H1 (cell line): Measurements from ENCODE around the gene TNS3. TPM values are rescaled to one million over a fixed set of nuclear protein-coding genes. Genes with fewer than 3 reads are reported as not detected.

Experiments used
- ATF3 ChIP-seq: IDR thresholded peaks from 2 replicates; pipeline ENCODE4 v1.6.1; 2011; ENCODE audit warnings: low read depth, mild to moderate bottlenecking, low read length; ENCODE audit not compliant: insufficient read depth
- BCL11A ChIP-seq, 2 experiments: IDR thresholded peaks; one replicate each; pipeline ENCODE4 v1.6.1; 2011; ENCODE audit warnings: low read depth in 2 of 2, low read length in 2 of 2, mild to moderate bottlenecking in 2 of 2
- polyA plus RNA-seq, 7 experiments: library from polyadenylated mRNA; depleted of rRNA in 3 of 7; stranded (reverse) in 5 of 7; unstranded in 2 of 7; fragments of >200 nt in 5 of 7; fragments of 200-250 nt in 2 of 7; gene quantifications; 1 replicate in 5 of 7; 2 replicates in 1 of 7; 4 replicates in 1 of 7; pipeline versions ENCODE4 v1.2.1 to v1.2.3, GENCODE V29; 2011 to 2013; ENCODE audit warnings: missing spikeins in 2 of 7, mixed read lengths in 2 of 7
- total RNA-seq: library from RNA; stranded (reverse); fragmentation: NEBNext Ultra II Directional; extraction: Animal tissue kit (Norgen Biotek cat#: 25700); gene quantifications from 2 replicates; pipeline ENCODE4 v1.2.1, GENCODE V29; 2021

Gene TNS3
- total and polyA plus RNA-seq, 2 of the 8 experiments (the other 6 are each of a cell fraction or from before 2014, with no cell fraction given), result 11.9 to 24.2 TPM

GRCh38 chr7:47400741-47401206 is 181.1 kb downstream of the TNS3 start (continued):
- TF ChIP-seq BCL11A (IDR thresholded peaks at IDR 0.05; ENCODE audit: low read depth in 2 of 2, low read length in 2 of 2) (no peak), ATF3 (no peak)
